HG02571 (cell line): ENCODE results near the gene SLC4A7.

Source experiments
- ATAC-seq: cut with Tn5 transposase; IDR thresholded peaks from one replicate; pipeline ENCODE4 v1.9.1; 2021; ENCODE audit warnings: mild to moderate bottlenecking, moderate library complexity; ENCODE audit not compliant: unreplicated experiment

The SLC4A7 gene

GRCh38 chr3:27368831-27369607, 115.2 kb downstream of the SLC4A7 start, which contains the start of gene NEK10:
TSS of gene NEK10 (minus strand) at chr3:27369383. CDS start at chr3:27352882, 16,501 bp downstream.
- ATAC-seq, result peak; percentile 100

- ATAC-seq, result no peak
Observed at GRCh38 chr3:27366062-27366591, 118.1 kb downstream of the SLC4A7 start.

DNA sequence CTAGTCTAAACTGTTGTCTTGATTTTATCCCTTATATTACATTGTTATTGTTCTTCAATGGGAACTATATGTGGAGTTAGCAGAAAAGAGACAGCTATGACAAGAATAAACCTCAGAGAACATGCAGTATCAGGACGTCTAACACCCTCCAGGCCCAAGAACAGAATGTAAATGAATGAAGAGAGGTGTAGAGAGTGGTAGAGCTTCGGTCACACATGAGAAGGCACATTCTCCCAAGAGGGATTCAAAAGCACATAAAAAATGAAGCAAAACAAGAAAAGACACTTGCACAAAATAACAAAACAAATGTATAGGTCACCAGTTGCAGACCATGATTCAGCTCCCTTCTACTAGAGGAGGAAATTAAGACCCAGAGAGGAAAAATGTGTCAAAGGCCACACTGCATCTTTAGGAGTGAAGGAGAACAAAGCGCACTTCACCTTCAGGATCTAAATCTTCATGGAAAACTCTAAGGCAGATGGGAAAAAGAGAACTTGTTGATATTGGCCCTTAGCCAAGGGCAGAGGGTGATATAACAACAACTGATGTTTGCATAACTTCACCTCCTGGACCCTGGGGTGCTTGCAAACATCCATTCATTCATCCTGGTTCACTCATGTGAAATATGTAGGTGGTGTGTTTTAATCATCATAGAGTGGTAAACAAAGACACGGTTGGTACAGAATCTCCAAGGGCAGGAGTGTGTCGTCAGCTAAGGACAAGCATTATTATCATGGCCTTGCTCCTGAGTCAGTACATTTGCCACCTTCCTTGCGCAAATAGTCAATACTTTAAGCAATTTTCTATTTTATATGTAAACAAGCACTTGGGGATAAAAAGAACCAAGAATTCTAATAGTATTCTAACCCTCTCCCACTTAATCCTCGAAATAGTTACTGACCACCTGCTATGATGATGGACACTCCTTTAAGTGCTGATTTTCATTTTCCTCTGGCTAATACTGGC, 123.8 kb downstream of the SLC4A7 start:
- ATAC-seq, result peak; percentile 49

DNA sequence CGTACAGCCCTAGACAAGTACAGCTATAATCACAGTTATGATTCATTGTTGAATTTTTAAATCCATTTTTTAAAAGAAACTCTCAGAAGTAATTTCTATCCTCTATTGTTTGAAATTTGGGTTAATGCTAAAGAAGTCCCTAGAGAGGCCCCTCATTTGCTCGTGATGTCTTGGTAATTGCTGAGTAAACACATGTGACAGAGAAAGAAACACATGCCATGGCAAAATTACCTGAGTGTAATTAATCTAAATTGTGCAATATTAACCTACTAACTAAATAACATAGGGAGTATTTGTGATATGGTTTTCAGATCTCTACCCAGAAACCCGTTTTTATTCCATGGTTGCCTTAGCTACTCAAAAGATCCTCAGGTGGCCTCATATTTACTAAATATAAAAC, 125.8 kb downstream of the SLC4A7 start:
- no peak for ATAC-seq

GRCh38 chr3:27357665-27358258, 126.4 kb downstream of the SLC4A7 start:
- ATAC-seq, result peak; percentile 92

DNA sequence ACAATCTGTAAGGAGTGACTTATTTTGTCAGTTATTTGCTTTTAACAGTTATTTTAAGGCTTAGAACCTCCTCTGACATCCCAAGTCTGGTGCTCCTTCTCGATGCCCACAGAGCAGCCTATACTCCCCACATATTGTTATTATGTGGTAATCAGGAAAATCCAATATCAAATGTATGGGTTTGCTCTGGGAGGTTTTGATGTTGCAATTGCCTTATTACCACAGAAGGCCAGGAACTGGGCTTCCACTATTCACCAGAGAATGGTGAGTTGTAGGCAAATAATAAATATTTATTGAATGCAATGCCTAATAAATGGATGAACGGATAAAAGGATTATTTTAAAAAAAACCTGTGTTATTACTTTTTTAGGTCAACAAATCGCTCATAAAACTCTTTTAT, 127.2 kb downstream of the SLC4A7 start:
- no peak for ATAC-seq

- ATAC-seq, result no peak
Observed at GRCh38 chr3:27354588-27355203, 129.5 kb downstream of the SLC4A7 start.

GRCh38 chr3:27354161-27354560, 130.0 kb downstream of the SLC4A7 start:
- no peak for ATAC-seq

DNA sequence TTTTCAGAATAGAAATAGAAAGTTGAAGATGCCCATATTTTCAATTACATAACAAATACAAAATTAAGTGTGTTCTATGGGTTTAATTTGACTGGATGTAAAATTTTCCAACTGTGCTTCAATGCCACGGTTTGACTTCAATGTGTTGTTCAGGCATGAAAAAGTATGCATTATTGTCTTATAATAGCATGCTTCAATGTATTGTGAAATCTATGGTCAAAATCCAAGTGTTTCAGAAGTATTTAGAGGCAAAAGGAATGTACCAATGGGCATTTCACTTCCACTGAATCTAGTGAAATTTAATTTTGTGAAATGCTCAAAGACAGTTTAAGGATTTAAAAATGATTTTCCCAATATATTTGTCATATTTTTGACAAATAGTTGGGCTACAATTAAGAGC, 131.0 kb downstream of the SLC4A7 start:
- ATAC-seq, result no peak

GRCh38 chr3:27352047-27352446, 132.1 kb downstream of the SLC4A7 start:
- ATAC-seq, result no peak

DNA sequence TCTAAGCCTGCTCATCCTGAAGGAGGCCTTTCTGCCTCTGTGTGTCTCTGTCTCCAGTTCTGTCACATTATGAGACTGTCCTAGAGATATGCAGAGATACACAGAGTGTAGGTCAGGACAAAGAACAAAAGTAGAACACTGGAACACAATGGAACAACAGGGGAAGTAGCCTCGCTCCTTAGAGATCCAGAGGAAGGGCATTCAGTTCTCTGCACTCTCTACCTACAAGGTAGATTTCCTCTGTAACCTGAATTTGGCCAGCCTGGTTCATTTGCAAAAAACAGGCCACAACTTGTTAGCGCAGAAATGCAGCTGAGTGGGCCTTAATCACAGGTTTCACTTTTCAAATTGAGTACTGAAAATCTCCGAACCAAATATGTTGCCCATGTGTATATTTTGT, 134.4 kb downstream of the SLC4A7 start:
- peak; percentile 84 for ATAC-seq

DNA sequence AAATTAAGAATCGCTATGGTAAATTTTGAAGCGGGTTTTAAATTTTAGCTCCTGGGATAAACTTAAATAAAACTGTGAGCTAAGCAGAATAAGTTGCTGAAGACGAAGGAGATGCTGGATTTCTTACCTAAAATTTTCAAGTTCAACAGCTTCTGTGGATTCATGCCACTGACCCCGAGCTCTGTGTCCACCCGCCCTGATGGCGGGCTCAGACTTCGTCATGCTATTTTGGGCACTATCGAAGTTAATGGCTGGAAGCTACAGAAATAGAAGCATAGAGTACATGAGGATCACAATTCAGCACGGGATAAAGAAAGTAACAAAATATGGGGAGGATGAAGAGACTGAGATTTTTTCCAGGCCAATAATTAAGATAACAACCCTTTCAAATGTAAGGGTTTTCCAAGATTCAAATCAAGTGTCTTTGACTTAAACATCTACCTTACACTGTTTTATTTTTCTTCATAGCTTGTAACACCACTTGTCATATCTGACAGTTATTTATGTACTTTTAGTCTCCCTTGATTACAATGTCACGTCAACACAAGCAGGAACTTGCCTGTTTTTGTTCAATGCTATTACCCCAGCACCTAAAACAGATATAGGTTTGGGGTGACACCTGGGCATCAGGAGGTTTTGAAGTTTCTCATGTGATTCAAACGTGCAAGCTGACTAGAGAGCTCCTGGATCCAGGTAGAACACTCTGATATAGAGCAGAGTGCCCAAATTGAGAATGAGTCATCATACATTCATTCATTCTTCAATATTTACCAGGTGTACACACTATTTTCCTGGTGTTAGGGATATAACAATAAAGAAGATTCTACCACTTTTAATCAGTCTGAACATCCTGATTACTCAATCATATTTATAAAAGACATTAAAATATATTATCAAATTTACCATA, 138.0 kb downstream of the SLC4A7 start:
- ATAC-seq, result no peak

GRCh38 chr3:27345493-27345892, 138.7 kb downstream of the SLC4A7 start:
- no peak for ATAC-seq

- no peak for ATAC-seq
Observed at GRCh38 chr3:27345045-27345444, 139.1 kb downstream of the SLC4A7 start.

GRCh38 chr3:27344192-27344591, 140.0 kb downstream of the SLC4A7 start:
- no peak for ATAC-seq

GRCh38 chr3:27342267-27342666, 141.9 kb downstream of the SLC4A7 start:
- ATAC-seq, result no peak

- peak; percentile 79 for ATAC-seq
Observed at GRCh38 chr3:27340534-27340933, 143.7 kb downstream of the SLC4A7 start.

DNA sequence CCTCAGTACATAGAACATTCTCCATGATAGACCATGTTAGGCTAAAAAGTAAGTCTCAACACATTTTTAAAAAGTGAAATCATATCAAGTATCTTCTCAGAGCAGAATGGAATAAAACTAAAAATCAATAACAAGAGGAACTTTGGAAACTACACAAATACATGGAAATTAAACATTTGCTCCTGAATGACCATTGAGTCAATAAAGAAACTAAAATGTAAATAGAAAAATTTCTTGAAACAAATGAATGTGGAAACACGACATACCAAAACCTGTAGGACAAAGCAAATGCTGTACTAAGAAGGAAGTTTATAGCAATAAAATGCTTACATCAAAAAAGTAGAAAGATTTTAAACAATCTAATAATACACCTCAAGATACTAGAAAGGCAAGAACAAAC, 148.6 kb downstream of the SLC4A7 start:
- no peak for ATAC-seq

DNA sequence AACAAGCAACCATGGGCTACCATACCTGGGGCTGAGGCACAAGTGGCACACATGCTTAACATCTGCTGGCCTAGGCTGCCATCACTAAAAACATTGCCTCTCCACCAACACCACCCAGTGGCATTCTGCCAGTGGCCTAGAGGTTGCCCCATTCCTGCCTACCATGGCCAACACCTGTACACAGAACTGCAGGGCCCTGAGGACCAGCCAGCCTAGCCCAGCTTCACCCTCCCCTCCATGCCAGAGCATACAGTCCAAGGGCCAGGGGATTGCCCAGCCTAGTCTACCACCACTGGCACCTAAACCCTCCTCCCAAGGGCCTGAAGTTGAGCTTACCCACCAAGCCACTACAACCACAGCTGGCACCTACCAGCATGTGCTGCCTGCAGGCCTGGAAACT, 150.3 kb downstream of the SLC4A7 start:
- no peak for ATAC-seq
